ENCODE data around the gene PRR33. TPM values are rescaled to one million over a fixed set of nuclear protein-coding genes. Genes with fewer than 3 reads are reported as not detected.

The PRR33 gene
- total and polyA plus RNA-seq, 9 of the 15 experiments (the other 6 are each of a cell fraction or from before 2014, with no cell fraction given), result not detected

GRCh38 chr11:1879342-1879940, 12.3 kb downstream of the PRR33 start:
- Histone ChIP-seq H3K27ac (ENCODE audit: extremely low read depth, low read depth, low read length) (no peak overlapping the region), H3K36me3 (ENCODE audit: control insufficient read depth, insufficient read depth, low read length) (no peaks in the 10 kb centered on the region), H3K27me3 (ENCODE audit: control insufficient read depth in 2 of 2, insufficient read depth in 2 of 2, low read length in 2 of 2) (peaks cover 3 to 54% of the 10 kb centered on the region in 2 experiments; a peak in 3 of 5 replicates), H3K4me1 (replicated peaks in 1 of 2; ENCODE audit: control insufficient read depth in 2 of 2, insufficient read depth in 2 of 2, low read length in 2 of 2) (peaks cover 0 to 45% of the 10 kb centered on the region in 2 experiments; a peak in 2 of 5 replicates), H2AFZ (ENCODE audit: low read depth, low read length) (no peak overlapping the region), H3K9ac (ENCODE audit: insufficient read depth in 1 of 2, low read depth in 2 of 2, low read length in 2 of 2) (no peak overlapping the region), H3K9me3 (replicated peaks; ENCODE audit: control insufficient read depth, insufficient read depth, low read depth, low read length) (no peaks in the 10 kb centered on the region), H3K4me2 (ENCODE audit: insufficient read depth, low read length) (no peak overlapping the region), H3K79me2 (ENCODE audit: control insufficient read depth, insufficient read depth, low read length) (no peaks in the 10 kb centered on the region), H4K20me1 (replicated peaks; ENCODE audit: control insufficient read depth, insufficient read depth, low read length) (0 out of 2 replicates have a peak, but pooled peaks cover 3% of the 10 kb centered on the region), H3K9me1 (ENCODE audit: control insufficient read depth, insufficient read depth, low read length) (no peaks in the 10 kb centered on the region), H3K4me3 (no peak overlapping the region)
- peak; percentile 12; the same call in 2 of the 3 replicates for ATAC-seq
- peak in 2 of 4 experiments; percentile 39 to 46 for DNase-seq (ENCODE audit: extremely low read depth in 1 of 4, low spot score in 3 of 4)
- FAIRE-seq, result no peak
- in situ Hi-C loops (cut with MboI) (loop anchor here (10.0 kb wide), 1 partner anchor 125 kb away; no protein-coding TSS in a partner anchor), intact Hi-C loops (cut with micrococcal nuclease) (loop anchor here (5.0 kb wide), 1 partner anchor 187 kb away; no protein-coding TSS in a partner anchor)
- ChIA-PET CTCF (ENCODE audit: low intra/inter-chr PET ratio) (interaction anchor here (0.6 to 6.5 kb wide), 3 partner anchors 77 to 364 kb away, joined by 3 to 93 read pairs (median 3); partner anchors contain the start of gene H19), POLR2A (interaction anchor here (0.5 kb wide), 1 partner anchor 272 kb away, joined by 5 read pairs; no protein-coding TSS in a partner anchor)
- 18% methylated on average over 7 of the region's 13 CpGs for WGBS (ENCODE audit: insufficient coverage, low coverage, missing lambda C conversion rate)
- no TSS peak for BruUV-seq (replicated peaks)
- TF ChIP-seq STAG1 (CRISPR knock-in tag; IDR thresholded peaks at IDR 0.05; ENCODE audit: borderline replicate concordance) (peak; percentile 29; the same call in 1 of the 2 replicates), SIN3B (IDR thresholded peaks at IDR 0.05; ENCODE audit: low read depth) (no peak), CREB5 (CRISPR knock-in tag; IDR thresholded peaks at IDR 0.05) (no peak), BRD9 (IDR thresholded peaks at IDR 0.05; ENCODE audit: low read depth, partially characterized antibody) (no peak), NR4A1 (CRISPR knock-in tag; IDR thresholded peaks at IDR 0.05) (no peak), NR4A1 (tag; IDR thresholded peaks at IDR 0.05) (no peak), GTF3C2 (IDR thresholded peaks at IDR 0.05; ENCODE audit: borderline replicate concordance, extremely low read depth, insufficient read length) (no peak), TOE1 (IDR thresholded peaks at IDR 0.05; ENCODE audit: borderline replicate concordance) (no peak), TOE1 (CRISPR knock-in tag; IDR thresholded peaks at IDR 0.05; ENCODE audit: borderline replicate concordance, low read depth) (no peak), ZBTB49 (CRISPR knock-in tag; IDR thresholded peaks at IDR 0.05; ENCODE audit: borderline replicate concordance) (no peak), ZNF699 (CRISPR knock-in tag; IDR thresholded peaks at IDR 0.05; ENCODE audit: insufficient replicate concordance) (no peak), GATAD2B (IDR thresholded peaks at IDR 0.05; ENCODE audit: borderline replicate concordance) (no peak), SMC3 (conservative IDR thresholded peaks at IDR 0.05; ENCODE audit: insufficient read depth, low read depth, low read length) (peak; percentile 62)

Data from K562 (cell line).